CD14-positive monocyte (primary cell): ENCODE data around the gene CBLN4. TPM values are rescaled to one million over a fixed set of nuclear protein-coding genes. Genes with fewer than 3 reads are reported as not detected.

ENCODE experiments used
- DNase-seq, 3 donors: peaks; one replicate each; pipeline ENCODE4 v3.0.0-alpha.2; 2011 to 2022
- H2AFZ ChIP-seq: 2 replicates; pipeline ENCODE4 v1.6.0; 2012; ENCODE audit warnings: mild to moderate bottlenecking, low read depth, low read length, inconsistent platforms; ENCODE audit not compliant: insufficient read depth, poor library complexity, severe bottlenecking
- H3K27ac ChIP-seq, 2 donors: 1 replicate in 1 of 2; 2 replicates in 1 of 2; pipeline ENCODE4 v1.5.1; 2012 to 2013; ENCODE audit warnings: low read length in 2 of 2, control low read depth in 1 of 2, inconsistent platforms in 1 of 2, low read depth in 1 of 2, mild to moderate bottlenecking in 1 of 2
- H3K27me3 ChIP-seq, 2 donors: one replicate each; pipeline versions ENCODE4 v1.6.0 to v1.6.1; 2011 to 2013; ENCODE audit warnings: low read length in 2 of 2; ENCODE audit not compliant: control insufficient read depth in 2 of 2, insufficient read depth in 2 of 2
- H3K36me3 ChIP-seq, 2 donors: replicated peaks in 1 of 2; 1 replicate in 1 of 2; 2 replicates in 1 of 2; pipeline versions ENCODE4 v1.5.1 to v1.6.1; 2012 to 2013; ENCODE audit warnings: low read length in 2 of 2, control low read depth in 1 of 2, inconsistent platforms in 1 of 2, mild to moderate bottlenecking in 1 of 2; ENCODE audit not compliant: insufficient read depth in 2 of 2, control insufficient read depth in 1 of 2
- H3K4me1 ChIP-seq, 2 donors: 1 replicate in 1 of 2; 2 replicates in 1 of 2; pipeline versions ENCODE4 v1.5.1 to v1.6.1; 2012 to 2013; ENCODE audit warnings: low read length in 2 of 2, control low read depth in 1 of 2, inconsistent platforms in 1 of 2, mild to moderate bottlenecking in 1 of 2, moderate library complexity in 1 of 2; ENCODE audit not compliant: insufficient read depth in 2 of 2, control insufficient read depth in 1 of 2
- H3K4me2 ChIP-seq: replicated peaks from 2 replicates; pipeline ENCODE3; 2012; ENCODE audit warnings: low read length, moderate library complexity, mild to moderate bottlenecking; ENCODE audit not compliant: poor library complexity, severe bottlenecking; ENCODE audit errors: extremely low read depth
- H3K4me3 ChIP-seq, 3 experiments: fragments of 200-600 bp in 1 of 3; sonication (generic) in 1 of 3; replicated peaks in 1 of 3; 1 replicate in 2 of 3; 2 replicates in 1 of 3; pipeline ENCODE4 v1.5.1; 2011 to 2013; ENCODE audit warnings: low read length in 3 of 3, mild to moderate bottlenecking in 3 of 3, control low read depth in 2 of 3, low read depth in 2 of 3, inconsistent platforms in 1 of 3, moderate library complexity in 1 of 3
- H3K79me2 ChIP-seq: 2 replicates; pipeline ENCODE4 v1.6.0; 2012; ENCODE audit warnings: mild to moderate bottlenecking, control low read depth, inconsistent platforms, low read length, moderate library complexity; ENCODE audit not compliant: insufficient read depth
- H3K9ac ChIP-seq: 2 replicates; pipeline ENCODE4 v1.6.0; 2017; ENCODE audit warnings: low read length, mild to moderate bottlenecking; ENCODE audit not compliant: insufficient read depth, poor library complexity, severe bottlenecking
- H3K9me3 ChIP-seq, 2 donors: replicated peaks in 1 of 2; 1 replicate in 1 of 2; 2 replicates in 1 of 2; pipeline versions ENCODE4 v1.5.1 to v1.6.1; 2012 to 2013; ENCODE audit warnings: low read length in 2 of 2, control low read depth in 1 of 2; ENCODE audit not compliant: control insufficient read depth in 1 of 2, insufficient read depth in 1 of 2
- H4K20me1 ChIP-seq: 2 replicates; pipeline ENCODE4 v1.6.0; 2012; ENCODE audit warnings: mild to moderate bottlenecking, low read length, control low read depth, moderate library complexity; ENCODE audit not compliant: insufficient read depth
- H3K27ac Mint-ChIP-seq, 7 donors: one replicate each; pipeline ENCODE4 v1.8.0; 2020; ENCODE audit warnings: mild to moderate bottlenecking in 7 of 7, mixed read lengths in 7 of 7, moderate library complexity in 6 of 7, inconsistent platforms in 2 of 7
- H3K27me3 Mint-ChIP-seq, 3 donors: one replicate each; pipeline ENCODE4 v1.8.0; 2021 to 2022; ENCODE audit warnings: low read depth in 3 of 3, mild to moderate bottlenecking in 3 of 3, mixed read lengths in 3 of 3, moderate library complexity in 3 of 3, inconsistent platforms in 1 of 3
- H3K36me3 Mint-ChIP-seq, 2 donors: one replicate each; pipeline ENCODE4 v1.8.0; 2020; ENCODE audit warnings: mixed read lengths in 2 of 2, inconsistent platforms in 1 of 2, mild to moderate bottlenecking in 1 of 2
- H3K4me1 Mint-ChIP-seq: one replicate; pipeline ENCODE4 v1.8.0; 2020; ENCODE audit warnings: mild to moderate bottlenecking, mixed read lengths
- H3K4me3 Mint-ChIP-seq, 2 donors: one replicate each; pipeline ENCODE4 v1.8.0; 2020; ENCODE audit warnings: mild to moderate bottlenecking in 2 of 2, mixed read lengths in 2 of 2, moderate library complexity in 1 of 2
- H3K9me3 Mint-ChIP-seq, 7 donors: one replicate each; pipeline ENCODE4 v1.8.0; 2020 to 2022; ENCODE audit warnings: mixed read lengths in 7 of 7, mild to moderate bottlenecking in 6 of 7, moderate library complexity in 6 of 7, inconsistent platforms in 2 of 7
- CTCF ChIP-seq: fragments of 200-600 bp; IDR thresholded peaks from one replicate; pipeline ENCODE4 v1.8.0; 2022; ENCODE audit warnings: antibody characterized with exemption, mild to moderate bottlenecking
- WGBS: methylation state at CpG from one replicate; pipeline ENCODE4 v1.1.5; 2013; ENCODE audit warnings: missing lambda C conversion rate; ENCODE audit not compliant: insufficient coverage; 5-methylcytosine and 5-hydroxymethylcytosine counted together
- intact Hi-C, 2 donors: fragments of 100-400 bp; cut with micrococcal nuclease; formaldehyde crosslinking; loops; one replicate each; pipeline versions ENCODE4 v1.15.0 to v1.15.1; 2023
- polyA plus RNA-seq, 3 donors: library from polyadenylated mRNA; depleted of rRNA in 1 of 3; unstranded in 2 of 3; stranded (reverse) in 1 of 3; fragments of 300-500 nt in 2 of 3; fragments of >200 nt in 1 of 3; fragmentation: Illumina TruSeq in 2 of 3; gene quantifications; 1 replicate in 2 of 3; 2 replicates in 1 of 3; pipeline ENCODE4 v1.2.3, GENCODE V29; 2012 to 2021

The CBLN4 gene
- polyA plus RNA-seq, 3 donors, result not detected

- TF ChIP-seq CTCF, result no peak
- Histone ChIP-seq H3K27me3 (no peaks in the 10 kb centered on the region), H3K4me3 (no peak overlapping the region), H3K27ac (no peak overlapping the region), H2AFZ (no peak overlapping the region), H3K9ac (no peak overlapping the region), H3K36me3 (no peaks in the 10 kb centered on the region), H4K20me1 (no peaks in the 10 kb centered on the region), H3K79me2 (no peaks in the 10 kb centered on the region), H3K4me2 (no peak overlapping the region), H3K4me1 (no peaks in the 10 kb centered on the region), H3K9me3 (peaks cover under 1 to 9% of the 10 kb centered on the region in 2 donors)
- Mint-ChIP-seq H3K27ac (no peak overlapping the region), H3K4me3 (no peak overlapping the region), H3K36me3 (no peaks in the 10 kb centered on the region), H3K9me3 (peaks cover 2 to 8% (median 4%) of the 10 kb centered on the region in 7 donors), H3K4me1 (no peaks in the 10 kb centered on the region), H3K27me3 (no peaks in the 10 kb centered on the region)
- intact Hi-C loops, result no loop called here
- no peak for DNase-seq
- WGBS, result 78% methylated on average over 5 of the region's 6 CpGs
These were observed 27.4 kb downstream of the CBLN4 start for GRCh38 chr20:55977690-55978459.

DNA sequence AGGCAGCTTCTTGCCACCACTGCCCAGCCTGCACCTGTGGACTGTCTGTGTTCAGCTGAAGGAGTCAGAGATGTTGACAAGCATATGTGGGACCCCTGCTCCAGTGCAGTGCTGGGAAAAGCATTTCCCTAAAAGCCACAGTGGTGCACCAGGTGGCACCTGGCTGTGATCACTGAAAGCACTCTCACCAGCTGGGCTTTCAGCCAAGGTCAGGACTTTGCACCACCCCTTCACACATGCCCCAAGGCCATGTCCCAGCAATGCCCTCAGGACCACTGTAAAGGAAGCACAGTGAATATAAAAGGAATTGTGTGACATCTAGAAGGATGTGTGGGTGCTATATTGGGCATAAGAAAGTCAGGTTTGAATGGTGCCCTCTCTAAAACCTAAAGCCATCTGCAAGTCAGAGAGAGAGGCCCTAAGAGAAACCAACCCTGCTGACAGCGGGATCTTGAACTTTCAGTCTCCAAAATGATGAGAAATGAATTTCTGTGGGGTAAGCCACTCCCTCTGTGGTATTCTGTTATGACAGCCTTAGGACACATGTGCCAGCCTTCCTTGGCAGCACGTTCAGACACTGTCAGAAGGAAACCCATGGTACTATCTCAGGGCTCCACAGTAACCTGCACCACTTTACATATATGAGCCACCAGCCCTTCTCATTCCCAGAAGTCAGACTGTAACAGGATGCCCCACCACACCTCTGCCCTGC, 30.7 kb downstream of the CBLN4 start:
- H3K27me3 ChIP-seq, result no peaks in the 10 kb centered on the region
- TF ChIP-seq CTCF, result no peak
- H3K27ac Mint-ChIP-seq, result no peak overlapping the region
- H3K4me1 ChIP-seq, result no peaks in the 10 kb centered on the region
- no peak overlapping the region for H3K27ac ChIP-seq
- no peak overlapping the region for H3K4me3 Mint-ChIP-seq
- no peaks in the 10 kb centered on the region for H3K4me1 Mint-ChIP-seq
- no peak overlapping the region for H3K9ac ChIP-seq
- no peaks in the 10 kb centered on the region for H4K20me1 ChIP-seq
- no peaks in the 10 kb centered on the region for H3K9me3 ChIP-seq
- WGBS, result 63% methylated on average over 1 of the region's 2 CpGs
- no peak overlapping the region for H2AFZ ChIP-seq
- H3K4me3 ChIP-seq, result no peak overlapping the region
- peaks cover 0 to 2% (median 0%) of the 10 kb centered on the region in 3 donors for H3K27me3 Mint-ChIP-seq
- no peak overlapping the region for H3K4me2 ChIP-seq
- H3K36me3 Mint-ChIP-seq, result no peaks in the 10 kb centered on the region
- DNase-seq, result no peak
- intact Hi-C loops, result no loop called here
- peaks cover 0 to 13% (median 3%) of the 10 kb centered on the region in 7 donors for H3K9me3 Mint-ChIP-seq
- H3K36me3 ChIP-seq, result no peaks in the 10 kb centered on the region
- no peaks in the 10 kb centered on the region for H3K79me2 ChIP-seq
